Islet precursor cell (in vitro differentiated cells): Measurements from ENCODE around the gene ZNF329.
A peak's percentile ranks its signal among the peaks of the same experiment; 100 is the strongest.

Source experiments
- DNase-seq: peaks from one replicate; pipeline ENCODE4 v3.0.0-alpha.2; 2018

ZNF329 gene

DNA sequence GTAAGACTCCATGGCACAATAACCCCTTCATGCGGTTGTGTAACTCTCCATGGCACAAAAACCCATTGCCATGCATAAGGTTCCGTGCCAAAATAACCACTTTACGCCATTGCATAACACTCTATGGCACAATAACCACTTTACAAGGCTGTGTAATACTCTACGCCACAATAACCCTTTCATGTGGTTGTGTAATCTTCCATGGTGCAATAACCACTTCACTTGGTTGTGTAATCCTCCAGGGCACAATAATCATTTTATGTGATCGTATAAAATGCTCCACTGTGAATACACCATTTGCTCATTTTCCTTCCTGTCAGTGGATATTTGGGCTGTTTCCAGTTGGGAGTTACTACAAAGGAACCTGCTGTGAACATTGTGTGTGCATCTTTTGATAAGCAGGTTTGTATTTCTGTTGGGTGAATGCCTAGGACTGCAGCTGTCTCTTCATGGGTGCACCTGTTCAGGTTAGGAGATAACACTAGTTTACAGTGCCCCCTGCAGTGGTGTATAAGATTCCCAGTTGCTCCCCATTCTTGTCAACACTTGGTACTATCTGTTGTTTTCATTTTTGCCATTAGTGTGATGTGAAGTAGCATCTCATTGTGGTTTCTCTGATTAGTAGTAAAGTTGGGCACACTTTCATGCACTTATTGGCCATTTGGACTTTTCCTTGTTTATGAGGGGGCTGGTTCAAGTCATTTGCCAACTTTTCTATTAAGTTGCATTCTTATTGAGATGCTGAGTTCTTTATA, 31.4 kb downstream of the ZNF329 start:
- DNase-seq, result no peak

DNA sequence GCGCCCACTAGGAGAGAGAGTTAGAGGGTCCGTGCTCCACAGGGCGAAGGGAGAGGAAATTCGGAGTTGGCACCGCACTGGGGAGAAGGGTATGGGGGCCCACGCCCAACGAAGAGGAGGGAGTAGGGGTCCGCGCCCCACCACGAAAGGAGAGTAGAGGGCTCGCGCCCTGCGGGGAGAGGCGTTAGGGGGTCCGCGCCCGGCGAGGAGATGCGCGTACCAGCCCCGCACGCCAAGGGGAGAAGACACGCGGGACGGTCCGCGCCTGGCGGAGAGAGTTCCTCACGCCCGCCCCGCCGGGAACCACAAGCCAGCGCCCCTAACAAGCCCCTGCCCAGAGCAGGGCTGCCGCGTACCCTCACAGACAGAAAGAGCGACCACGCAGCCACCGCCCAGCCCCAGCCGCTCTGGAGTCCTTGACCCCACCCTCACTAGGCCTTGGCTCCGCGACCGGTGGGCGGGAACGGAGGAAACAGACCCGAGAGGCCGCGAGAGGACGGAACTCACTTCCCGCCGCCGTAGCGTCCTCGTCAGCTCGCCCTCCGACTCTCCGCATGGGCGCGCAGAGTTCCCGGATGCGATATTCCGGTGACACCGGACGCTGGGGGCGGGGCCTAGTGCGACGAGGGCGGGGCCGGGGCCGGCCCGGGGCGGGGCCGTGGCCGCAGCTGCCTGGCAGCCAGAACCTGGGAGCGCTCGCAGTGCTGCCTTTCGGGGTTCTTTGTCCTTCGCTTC, 32.6 kb downstream of the ZNF329 start:
- DNase-seq, result no peak

DNA sequence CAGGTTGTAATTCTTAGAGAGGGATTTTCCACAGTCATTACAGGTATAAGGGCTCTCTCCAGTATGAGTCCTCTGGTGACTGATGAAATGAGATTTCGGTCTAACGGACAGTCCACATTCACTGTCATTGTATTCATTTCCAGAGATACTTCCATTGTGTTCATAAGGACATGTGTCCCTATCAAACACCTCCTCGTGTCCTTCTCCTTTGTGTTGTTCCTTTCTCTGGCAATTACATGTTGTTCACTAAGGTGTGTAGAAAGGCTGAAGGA, 42.1 kb downstream of the ZNF329 start:
- no peak for DNase-seq

DNA sequence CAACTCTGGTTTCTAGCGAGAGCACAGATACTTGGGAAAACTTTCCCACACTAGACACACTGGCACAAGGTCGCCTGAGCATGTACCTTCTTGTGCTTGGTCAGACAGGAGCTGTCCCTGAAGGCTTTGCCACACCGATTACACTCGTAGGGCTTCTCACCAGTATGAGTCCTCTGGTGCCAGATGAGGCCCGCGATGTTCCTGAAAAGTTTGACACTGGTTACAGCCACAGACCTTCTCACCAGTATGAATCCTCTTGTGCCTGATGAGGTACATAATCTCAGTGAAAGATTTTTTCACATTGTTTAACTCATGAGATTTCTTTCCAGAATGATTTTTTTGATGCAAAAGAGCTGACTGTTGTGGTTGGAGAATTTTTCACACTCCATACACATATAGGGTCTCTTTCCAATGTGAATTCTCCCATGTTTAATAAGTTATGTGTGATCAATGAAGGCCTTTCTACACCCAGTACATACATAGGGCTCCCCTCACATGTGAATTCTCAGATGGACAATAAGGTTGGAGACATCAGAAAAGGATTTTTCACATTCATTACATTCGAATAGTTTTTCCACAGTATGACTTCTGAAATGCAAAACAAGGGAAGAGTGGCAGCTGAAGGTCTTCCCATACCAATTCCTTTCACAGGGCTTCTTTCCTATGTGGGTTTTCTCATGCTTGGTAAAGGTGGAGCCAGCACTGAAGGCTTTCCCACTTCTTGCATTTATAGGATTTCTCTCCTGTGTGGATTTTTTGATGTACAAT, 42.6 kb downstream of the ZNF329 start:
- no peak for DNase-seq

DNA sequence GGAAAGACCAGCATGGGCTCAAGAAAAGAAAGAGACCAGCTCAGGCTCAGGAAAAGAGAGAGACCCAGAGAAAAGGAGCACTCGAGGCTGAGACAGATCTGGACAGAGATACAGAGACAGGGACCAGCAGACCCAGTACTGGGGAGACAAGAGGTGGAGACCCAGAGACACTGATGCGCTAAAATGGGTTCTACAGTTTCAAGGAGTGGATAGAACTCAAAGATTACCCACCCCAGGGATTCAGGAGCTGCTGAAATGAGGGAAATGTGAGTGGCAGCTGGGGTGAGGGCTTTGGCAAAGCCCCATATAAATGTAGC, 51.9 kb downstream of the ZNF329 start:
- DNase-seq, result no peak

DNA sequence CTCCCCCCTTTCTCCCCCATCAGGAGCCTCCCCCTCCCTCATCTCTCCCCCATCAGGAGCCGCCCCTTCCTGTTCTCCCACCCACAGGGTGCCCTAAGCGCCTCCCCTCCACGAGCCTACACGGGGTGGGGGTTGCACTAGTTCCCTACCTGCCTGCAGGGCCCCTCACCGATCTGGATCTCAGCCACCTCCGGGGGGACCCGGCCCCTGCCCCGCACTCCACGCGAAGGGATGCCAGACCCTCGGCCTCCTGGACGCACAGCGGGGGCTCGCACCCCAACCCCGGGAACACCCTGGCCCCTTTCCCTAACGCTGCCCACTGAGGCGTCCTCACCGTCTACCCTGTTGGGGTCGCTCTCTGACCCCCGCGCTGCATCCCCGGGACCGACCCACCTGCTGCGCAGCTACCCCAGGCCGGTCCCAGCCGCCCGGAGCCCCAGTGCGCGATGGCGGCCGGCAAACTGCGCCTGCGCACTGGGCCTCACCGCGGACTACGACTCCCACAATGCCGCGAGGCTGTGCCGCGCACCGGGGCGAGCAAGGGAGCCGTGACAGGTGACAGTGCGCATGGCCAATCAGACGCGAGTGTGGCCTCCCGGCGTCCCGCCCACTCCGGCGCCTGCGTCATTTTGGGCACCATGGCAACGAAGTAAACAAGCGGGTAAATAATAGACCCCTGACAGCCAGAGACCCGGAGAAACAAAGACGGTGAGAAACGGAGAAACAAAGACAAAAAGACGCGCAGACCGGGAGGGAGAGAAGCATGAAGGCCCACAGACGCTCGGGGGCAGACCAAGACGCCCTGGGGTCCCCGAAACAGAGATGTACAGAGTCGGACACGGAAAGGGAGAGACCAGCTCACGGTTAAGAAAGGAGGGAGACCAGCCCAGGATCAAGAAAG, 52.6 kb downstream of the ZNF329 start, which contains the start of gene ZSCAN18:
Gene ZSCAN18, minus strand, starts transcription at position 451 of the 901 bp plus-strand sequence. CDS start 7,964 bp downstream, outside the sequence.
- peak; percentile 99 for DNase-seq

DNA sequence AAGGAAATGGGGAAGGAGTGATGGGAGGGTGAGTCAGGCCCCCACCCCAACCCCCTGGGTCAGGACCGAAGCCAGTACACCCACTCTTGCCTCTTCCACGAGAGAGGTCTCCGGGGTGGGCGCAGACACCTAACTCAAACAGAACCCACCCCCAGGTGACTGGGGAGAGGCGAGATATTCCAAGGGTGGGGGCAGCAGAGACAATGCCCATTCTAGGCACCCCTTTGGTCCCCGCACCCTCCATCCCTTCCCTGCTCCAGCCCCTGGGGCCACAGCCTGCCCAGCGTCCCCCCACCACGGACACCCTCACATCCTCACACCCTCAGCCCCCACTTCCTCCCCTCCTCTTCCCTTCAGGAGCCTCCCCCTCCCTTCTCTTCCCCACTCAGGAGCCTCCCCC, 53.2 kb downstream of the ZNF329 start:
- DNase-seq, result no peak

DNA sequence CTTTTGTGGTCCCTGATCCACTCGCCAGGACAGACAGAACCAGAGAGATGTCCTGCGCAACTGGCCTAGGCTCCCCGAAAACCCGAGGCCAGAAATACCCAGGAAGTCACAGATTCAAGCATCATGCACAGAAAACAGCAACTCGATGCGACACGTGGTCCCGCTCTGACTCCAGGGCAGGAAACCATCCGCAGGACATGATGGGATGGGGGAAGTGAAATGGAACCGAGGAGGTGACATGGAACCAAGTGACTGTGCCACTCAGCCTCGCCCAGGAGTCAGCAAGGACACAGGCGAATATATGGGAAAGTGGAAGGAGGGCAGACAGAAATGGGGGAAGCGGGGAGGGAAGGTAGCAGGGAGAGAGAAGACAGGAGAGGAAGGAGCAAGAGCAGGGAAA, 53.7 kb downstream of the ZNF329 start:
- no peak for DNase-seq

DNA sequence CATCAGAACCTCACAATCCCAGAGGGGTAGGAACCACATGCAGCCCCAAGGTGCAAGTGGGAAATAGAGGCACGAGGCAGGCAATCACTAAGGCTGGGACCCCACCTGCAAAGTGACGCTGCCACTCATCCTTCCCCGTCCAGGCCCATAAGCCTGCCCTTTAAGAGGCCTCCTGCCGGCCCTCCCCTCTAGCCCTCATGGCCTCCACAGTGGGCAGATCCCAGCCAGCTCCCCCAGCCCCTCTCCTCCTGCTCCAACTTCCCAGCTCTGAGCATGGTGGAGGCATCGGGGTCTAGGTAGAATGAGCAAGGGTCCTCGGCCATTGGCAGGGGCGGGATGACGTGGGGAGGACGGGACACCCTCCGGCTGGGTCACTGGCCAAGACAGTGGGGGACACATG, 55.3 kb downstream of the ZNF329 start:
- DNase-seq, result no peak

DNA sequence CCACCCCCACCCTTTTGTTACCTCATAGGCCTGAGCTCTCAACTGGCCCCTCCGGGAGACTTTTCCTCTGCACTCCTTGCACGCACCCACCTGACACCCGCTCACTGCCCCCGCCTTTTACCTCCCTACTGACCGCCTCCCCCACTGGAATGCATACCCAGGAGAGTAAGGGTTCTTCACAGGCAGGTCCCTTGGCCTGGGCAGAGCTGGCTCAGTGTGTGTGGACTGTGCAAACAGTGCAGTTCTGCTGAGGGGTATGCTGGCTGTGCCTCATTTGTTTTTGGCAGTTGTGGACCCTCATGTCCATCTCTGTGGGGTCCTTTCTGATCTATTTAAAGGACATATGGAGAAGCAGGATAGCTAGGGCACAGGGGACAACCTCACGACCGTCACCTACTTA, 57.5 kb downstream of the ZNF329 start:
- DNase-seq, result no peak

DNA sequence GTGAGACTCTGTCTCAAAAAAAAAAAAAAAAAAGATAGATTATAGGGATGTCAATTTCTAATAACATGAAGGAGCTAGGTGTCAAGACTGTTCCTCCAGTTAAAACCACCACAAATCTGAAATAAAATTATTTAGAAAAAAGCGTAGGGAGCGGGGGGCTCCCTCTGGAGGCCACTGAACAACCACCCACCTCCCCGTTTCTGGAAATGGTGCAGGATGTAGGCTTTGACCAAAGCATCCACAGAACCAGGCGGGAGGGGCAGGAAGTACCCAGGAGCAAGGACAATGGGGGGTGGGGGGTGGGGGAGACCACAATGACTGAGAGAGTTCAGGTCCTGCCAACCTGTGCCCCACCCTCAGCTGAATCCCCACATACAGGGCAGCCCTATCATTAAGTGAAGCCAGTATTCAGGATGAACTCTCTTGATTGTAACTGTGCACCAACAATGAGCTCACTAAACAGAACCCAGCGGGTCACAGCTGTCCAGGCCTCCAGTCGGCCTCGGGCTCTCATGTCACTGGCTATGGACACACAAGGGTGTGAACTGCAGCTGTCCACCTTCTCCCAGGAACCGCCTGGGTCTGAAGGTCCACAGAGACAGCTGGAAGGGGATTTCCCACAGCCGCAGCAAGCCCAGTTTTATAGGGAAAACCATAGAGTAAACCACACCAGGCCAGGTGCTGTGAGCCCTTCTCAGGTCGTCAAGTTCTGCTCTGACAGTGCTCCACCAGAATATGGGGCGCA, 59.2 kb downstream of the ZNF329 start:
- DNase-seq, result no peak

DNA sequence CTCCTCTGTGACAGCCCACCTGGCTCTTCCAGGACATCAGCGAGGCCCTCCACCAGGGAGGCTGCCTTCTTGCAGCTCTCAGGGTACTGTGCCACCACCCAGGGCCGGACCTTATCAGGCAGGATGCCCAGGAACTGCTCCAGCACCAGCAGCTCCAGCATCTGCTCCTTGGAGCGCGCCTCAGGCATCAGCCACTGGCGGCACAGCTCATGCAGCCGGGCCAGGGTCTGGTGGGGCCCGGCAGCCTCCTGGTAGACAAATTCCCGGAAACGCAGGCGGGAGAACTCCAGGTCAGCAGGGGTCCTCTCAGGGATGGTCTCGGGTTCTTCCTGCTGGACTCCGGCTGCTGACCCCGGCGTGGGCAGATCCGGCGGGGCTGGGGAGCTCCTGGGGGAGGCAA, 60.7 kb downstream of the ZNF329 start:
- no peak for DNase-seq

DNA sequence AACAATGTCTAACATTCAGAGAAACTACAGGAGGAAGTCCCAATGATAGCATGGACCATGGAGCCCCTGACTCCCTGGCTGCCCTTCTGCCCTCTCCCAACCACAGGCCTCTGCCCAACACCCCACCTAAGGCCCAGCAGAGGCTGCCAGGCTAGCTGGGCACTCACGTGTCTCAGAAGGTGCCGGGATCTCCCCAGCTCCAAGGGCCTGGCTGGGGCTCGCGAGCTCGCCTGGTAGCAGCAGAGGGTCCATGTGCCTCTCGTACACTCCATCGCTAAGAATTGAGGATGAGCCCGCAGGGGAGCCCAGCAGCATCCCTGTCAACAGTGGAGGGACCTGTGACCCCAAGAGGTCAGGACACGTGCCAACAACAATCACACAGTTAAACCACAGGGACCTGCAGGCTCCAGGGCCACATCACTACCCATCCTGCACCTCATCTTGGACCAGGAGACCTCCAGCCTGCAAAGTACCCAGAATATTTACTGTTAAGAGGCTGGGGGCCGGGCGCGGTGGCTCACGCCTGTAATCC, 62.0 kb downstream of the ZNF329 start:
- DNase-seq, result no peak

DNA sequence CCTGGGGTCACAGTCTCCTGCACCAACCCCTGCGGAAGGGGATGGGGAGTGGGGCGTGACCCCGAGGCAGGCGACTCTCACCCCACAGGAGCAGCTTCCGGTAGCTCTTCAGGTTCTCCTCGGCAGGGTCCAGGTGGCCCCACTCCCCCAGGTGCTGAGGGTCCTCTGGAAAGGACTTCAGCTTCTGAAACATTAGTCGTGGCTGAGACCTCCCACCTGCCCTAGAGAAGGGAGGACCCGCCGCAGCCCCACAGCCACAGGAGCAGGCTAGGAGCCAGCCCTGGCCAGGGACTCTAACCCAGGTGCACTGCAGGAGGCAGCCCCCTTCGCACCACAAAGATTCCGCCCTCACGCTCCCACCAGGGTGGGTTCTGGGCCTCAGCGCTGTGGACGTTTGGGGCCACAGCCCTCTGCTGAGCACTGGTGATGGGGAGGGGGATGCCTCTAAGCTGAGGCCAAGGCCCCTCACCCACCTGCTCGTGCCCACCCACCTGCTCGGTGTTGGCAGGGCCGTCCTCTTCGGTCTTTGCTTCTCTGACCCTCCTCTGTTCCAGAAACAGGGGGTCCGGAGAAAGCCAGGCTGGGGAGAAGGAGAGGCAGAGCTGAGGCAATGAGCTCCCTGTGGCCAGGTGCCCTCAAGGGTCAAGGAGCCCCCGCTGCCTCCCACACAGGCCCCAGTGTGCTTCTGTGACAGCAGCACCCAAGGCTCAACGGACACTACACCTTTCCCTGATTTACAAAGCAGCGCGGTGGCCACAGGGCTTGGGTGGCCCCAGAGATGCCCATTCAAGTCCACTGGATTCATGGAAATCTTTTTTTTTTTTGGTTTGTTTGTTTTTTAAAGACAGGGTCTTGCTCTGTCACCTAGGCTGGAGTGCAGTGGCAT, 63.5 kb downstream of the ZNF329 start:
- DNase-seq, result no peak

DNA sequence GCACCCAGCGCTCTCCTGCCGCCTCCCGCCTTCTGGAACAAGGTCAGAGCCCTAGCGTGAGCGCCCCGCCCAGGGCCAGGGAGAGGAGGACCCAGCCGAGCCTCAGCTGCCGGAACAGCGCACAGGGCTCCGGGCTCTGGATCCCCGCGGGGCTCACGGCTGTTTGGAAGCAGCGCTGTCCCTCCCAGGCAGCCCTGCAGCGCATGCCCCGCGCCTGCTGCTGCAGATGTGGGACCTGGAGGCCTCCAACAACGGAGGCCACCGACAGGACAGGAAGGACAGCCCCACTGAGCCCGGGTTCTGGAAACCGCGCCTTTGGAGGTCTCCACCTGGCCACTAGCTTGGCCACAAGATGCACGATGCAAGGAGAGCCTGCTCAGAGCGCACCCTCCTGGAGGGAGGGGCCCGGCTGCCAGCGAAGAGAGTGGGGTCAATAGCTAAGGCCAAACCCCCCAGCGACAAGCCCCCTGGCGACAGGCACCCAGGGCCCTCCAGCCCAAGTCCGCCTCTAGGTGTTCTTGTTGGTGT, 65.2 kb downstream of the ZNF329 start:
- no peak for DNase-seq

DNA sequence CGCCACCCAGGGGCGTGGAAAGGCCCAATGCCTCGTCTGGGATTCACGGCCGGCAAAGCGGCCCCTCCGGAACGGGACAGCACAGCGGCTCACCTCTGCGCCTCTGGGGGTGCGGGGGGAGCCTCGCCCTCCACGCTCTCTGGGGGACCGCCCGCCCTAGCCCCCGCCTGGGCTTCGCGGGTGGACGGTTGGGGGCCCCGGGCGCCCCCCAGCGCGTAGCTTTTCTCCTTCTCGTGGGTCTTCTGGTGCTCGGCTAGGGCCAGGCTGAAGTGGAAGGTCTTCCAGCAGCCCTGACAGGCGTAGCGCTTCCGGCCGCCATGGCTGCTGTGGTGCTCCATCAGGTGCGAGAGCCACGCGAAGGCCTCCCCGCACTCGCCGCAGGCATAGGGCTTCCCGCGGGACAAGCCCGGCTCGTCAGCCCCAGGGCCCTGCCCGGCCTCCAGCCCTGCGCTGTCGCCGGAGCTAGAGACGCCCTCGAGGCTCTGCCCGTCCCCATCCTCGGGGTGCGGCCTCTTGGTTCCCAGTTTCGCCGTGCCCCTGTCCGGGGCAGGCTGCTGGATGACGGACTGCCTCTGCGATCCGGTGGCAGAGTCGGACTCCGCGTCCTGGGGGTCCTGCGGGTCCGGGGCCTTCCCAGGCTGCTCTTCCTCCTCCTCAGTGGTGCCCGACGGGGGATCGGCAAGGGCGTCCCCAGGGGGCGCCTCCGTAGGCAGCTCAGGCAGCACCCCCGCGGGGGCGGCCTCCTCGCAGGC, 65.8 kb downstream of the ZNF329 start:
- no peak for DNase-seq

DNA sequence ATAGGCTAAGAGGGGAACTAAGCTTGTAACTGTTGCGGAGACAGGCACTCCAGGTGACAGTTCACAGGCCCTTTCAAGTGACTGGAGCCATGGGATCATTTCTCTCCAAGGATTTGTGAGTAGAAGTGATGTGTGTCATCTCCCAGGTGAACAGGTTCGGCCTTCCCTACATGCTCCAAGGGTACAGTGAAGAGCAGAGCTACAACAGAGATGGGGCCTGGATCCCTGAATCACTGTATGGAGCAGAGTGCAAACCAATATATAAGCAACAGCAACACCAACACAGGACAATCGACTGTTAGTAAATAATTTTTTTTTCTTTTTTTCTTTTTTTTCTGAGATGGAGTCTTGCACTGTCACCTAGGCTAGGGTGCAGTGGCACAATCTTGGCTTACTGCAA, 67.6 kb downstream of the ZNF329 start:
- DNase-seq, result no peak

DNA sequence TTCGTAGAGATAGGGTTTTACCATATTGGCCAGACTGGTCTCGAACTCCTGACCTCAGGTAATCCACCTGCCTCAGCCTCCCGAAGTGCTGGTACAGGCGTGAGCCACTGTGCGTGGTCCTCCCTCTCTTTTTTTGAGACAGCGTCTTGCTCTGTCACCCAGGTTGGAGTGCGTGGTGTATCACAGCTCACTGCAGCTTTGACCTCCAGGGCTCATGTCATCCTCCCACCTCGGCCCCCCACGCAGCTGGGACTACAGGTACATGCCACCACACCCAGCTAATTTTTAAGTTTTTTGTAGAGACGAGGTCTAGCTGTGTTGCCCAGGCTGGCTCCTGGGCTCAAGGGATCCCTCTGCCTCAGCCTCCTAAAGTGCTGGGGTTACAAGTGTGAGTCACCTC, 70.8 kb downstream of the ZNF329 start:
- no peak for DNase-seq
